Measurements from ENCODE around the gene CLCA1.
"Not testable (repeated sequence)": the region's sequence is repeated elsewhere in the genome, so short reads cannot be mapped to it uniquely, and the experiment has no call there.

Gene CLCA1

DNA sequence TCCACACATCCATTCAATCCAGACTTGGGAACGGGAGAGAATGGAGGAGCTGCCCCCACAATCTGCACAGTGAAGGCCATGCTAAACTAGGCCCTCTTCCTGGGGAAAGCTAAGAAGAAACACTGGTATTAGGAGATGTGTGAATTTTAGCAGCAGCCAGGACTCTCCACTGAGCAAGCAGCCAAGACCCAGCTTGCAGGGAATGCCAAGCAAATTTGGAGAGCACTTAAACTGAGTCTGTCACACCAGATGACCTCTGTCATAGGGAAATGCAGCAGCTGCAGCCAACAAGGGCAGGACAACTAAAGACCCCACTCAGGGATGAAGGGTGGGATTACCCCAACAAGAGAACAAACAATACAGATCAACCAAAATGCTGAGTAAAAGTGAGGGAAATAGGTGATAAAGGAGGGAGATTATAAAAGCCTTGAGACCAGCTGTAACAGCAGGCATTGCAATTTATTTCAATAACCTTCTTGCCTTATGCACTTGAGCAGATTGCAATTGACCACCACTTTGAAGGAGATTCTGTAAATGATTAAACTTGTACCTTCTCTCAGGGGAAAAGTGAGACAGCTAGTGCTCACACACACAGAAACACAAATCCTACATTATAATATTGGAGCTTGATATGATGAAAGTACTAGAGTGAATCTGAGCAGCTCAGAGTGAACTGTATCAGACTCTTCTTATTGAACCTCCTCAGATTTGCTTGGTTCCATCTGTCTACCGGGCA is 2.5 kb upstream of the CLCA1 start:
- DNase-seq (ENCODE audit: low read depth in 2 of 2), result no peak

- no peak for DNase-seq (ENCODE audit: low read depth in 2 of 2)
These were observed 1.7 kb upstream of the CLCA1 start for GRCh38 chr1:86466986-86467385.

- no peak for DNase-seq (ENCODE audit: low read depth in 2 of 2)
These were observed 2.1 kb downstream of the CLCA1 start for GRCh38 chr1:86470859-86471258.

DNA sequence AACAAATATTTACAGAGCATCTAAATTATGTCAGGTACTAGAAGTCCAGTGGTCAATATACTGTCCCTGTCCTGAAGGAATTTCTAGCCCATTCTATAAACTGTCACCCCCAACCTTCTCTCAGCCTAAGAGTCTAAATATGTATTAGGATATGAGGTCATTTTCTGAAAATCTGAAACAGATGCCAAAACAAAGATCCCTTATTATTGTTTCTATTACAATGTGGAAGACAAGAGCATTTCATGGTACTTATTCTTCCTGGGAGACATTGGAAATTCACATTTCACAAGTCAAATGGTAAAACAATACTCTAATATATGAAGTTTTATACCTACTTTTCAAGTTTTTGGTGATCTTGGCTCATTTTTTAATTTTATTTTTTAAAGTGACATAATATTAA is 2.6 kb downstream of the CLCA1 start:
- DNase-seq (ENCODE audit: low read depth in 2 of 2), result no peak

DNA sequence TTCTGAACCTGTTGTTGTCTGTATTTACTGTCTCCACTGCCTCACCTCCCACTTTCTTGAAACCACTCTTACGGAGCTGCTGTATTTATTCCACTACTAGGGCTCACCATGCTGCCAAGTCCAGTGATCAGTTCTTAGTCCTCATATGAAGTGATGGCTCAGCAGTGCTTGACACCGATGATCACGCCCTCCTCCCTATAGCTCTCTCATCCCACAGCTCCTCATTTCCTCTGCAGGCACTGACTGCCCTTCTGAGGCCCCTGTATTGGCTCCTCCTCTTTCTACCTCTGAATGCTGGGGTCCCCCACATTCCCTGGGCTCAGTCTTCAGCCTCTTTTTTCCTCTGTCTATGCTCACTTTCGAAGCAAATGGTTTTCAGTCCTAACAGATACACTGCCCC is 3.4 kb downstream of the CLCA1 start:
- no peak for DNase-seq (ENCODE audit: low read depth in 2 of 2)

- DNase-seq (ENCODE audit: low read depth in 2 of 2), result no peak
These were observed 4.0 kb downstream of the CLCA1 start for GRCh38 chr1:86472767-86473166.

DNA sequence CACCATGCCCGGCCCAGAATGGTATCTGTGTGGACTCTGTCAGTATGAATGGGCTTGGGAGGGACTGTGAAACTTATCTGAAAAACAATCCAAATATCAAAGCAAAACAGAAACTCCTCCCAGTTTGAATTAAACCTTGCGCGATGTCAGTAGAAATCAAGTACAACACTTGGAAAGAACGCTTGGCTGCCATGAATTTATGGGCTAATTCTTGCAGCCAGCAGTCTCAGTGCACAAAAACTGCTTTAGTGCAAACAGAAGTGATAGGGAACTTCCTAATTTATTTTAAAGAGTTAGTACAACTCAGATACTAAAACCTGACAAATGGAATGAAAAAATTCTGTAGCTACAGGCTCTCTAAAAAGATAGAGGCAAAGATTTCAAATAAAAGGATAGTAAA is 8.5 kb downstream of the CLCA1 start:
- DNase-seq (ENCODE audit: low read depth in 2 of 2), result no peak

DNA sequence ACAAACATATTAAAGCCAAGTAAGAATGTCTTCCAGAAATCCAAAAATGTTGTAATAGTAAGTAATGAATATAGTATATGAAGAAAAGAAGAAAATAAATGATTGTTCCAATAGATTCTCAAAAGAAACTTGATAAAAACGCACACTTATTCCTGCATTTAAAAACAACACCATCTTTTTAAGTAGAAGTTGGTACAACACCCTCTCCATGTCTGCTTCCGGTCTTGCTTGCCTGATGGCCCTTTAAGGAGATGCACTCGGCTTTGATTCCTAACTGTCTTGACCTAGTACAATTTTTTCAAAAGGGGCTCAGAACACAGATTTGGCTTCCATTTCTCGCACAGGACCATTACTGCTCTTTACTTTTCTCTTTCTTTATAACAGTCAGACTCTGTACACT is 9.0 kb downstream of the CLCA1 start:
- DNase-seq (ENCODE audit: low read depth in 2 of 2), result no peak

GRCh38 chr1:86478416-86479156 is 9.9 kb downstream of the CLCA1 start:
- DNase-seq (ENCODE audit: low read depth in 2 of 2), result no peak

DNA sequence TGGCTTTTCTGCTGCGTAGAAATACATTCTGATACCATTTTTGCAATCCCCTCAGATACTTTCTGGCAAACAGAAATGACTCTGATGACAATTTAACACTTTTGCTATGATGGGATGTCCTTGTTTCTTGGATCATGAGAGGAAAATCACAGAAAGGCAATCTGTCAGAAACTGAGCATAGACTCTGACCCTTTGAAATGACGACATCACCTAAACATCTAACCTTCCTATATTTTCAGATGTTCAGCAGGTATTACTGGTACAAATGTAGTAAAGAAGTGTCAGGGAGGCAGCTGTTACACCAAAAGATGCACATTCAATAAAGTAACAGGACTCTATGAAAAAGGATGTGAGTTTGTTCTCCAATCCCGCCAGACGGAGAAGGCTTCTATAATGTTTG is 13.2 kb downstream of the CLCA1 start:
- no peak for DNase-seq (ENCODE audit: low read depth in 2 of 2)

DNA sequence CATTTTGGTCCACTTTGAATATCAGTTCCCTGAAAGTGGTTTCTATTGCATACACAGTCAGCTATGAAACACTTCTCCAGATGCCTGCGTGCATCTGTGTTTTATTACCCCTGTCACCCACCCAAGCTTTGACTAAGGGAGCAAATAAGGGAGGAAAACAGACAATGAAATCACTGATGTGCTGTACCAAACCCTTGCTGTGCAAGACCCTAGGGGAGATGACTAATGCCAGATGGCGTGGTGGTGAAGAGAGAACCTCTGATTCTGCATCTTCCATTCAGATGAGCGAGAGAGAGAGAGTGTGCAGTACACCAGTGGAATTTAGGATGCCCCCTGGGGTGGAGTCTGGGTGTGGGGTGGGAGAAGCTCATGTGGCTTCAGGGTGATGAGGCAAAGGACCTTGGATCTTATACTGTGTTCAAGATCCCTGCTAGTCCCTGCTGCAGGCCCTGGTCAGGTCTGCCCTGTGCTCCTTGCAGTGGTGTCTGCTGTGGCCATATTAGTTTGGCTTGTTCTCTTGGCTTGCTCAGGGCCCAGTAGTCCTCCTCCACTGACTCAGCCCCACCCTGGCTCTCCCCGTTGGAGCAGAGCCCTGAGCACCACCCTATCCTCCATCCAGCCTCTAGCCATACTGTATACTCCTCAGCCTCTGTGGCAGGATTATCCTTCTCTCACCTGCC is 18.5 kb downstream of the CLCA1 start:
- no peak for DNase-seq (ENCODE audit: low read depth in 2 of 2)

- DNase-seq (ENCODE audit: low read depth in 2 of 2), result no peak
These were observed 19.0 kb downstream of the CLCA1 start for GRCh38 chr1:86487811-86488141.

- DNase-seq (ENCODE audit: low read depth in 2 of 2), result no peak
These were observed 20.6 kb downstream of the CLCA1 start for GRCh38 chr1:86489242-86489878.

GRCh38 chr1:86491171-86491950 is 22.6 kb downstream of the CLCA1 start:
- DNase-seq (ENCODE audit: low read depth in 2 of 2), result no peak

DNA sequence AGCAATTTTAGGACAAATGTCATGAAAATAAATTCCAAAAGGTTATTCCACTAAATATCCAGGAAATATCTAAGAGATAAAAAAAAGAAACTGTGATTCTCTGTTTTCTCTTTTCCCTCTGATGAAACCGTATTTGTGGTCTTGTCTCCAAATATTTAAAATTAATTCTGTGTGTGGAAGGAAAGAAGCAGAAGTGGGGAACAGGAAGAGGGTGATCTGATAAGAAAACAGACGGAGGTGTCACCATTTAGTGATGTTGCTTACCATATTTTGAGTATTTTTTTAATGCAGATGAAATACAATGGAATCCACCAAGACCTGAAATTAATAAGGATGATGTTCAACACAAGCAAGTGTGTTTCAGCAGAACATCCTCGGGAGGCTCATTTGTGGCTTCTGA is 29.6 kb downstream of the CLCA1 start:
- DNase-seq (ENCODE audit: low read depth in 2 of 2), result no peak

GRCh38 chr1:86499987-86500593 is 31.4 kb downstream of the CLCA1 start:
- no peak for DNase-seq (ENCODE audit: low read depth in 2 of 2)

GRCh38 chr1:86500714-86501113 is 32.0 kb downstream of the CLCA1 start:
- DNase-seq (ENCODE audit: low read depth in 2 of 2), result no peak

- not testable (repeated sequence) for DNase-seq (ENCODE audit: low read depth in 2 of 2)
These were observed 33.5 kb downstream of the CLCA1 start for GRCh38 chr1:86502125-86502646.

GRCh38 chr1:86502721-86503405 is 34.1 kb downstream of the CLCA1 start:
- DNase-seq (ENCODE audit: low read depth in 2 of 2), result no peak

- DNase-seq (ENCODE audit: low read depth in 2 of 2), result no peak
These were observed 34.8 kb downstream of the CLCA1 start for GRCh38 chr1:86503406-86504136.
